Measurements from ENCODE around the gene LRRC8C.
A peak's percentile ranks its signal among the peaks of the same experiment; 100 is the strongest.

LRRC8C gene

GRCh38 chr1:89671775-89672488 lies 39.0 kb downstream of the LRRC8C start:
- no peak for DNase-seq (ENCODE audit: low read depth)

DNA sequence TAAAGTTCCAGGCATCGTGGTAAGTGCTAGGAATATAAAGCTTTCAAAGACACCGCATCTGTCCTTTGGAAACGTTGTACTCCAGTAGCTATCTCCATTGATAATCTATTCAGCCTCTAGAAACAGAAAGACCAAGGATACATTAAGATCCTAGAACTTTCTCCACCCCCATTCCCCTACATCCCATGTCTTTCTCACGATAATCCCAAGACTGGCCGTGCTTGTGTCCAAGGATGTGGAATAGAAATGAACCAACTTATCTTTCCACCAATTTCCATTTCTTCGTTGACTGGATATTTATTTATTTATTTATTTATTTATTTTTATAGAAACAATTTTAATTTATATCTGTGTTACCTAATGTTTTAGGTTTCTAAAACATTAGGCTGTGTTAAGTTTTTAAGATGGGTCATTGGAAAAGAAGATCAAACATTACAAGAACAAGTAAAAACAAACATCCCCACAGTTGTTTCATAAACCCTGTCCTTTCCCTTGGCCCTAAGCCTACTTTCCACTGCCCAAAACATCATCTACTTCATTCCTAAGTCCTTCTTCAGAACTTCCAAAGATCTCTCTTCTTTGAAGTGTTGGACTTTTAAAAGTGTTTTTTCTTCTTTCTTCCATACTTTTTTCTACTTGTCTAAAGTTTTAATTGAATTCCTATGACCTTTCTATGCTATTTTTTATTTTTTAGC lies 39.7 kb downstream of the LRRC8C start:
- DNase-seq (ENCODE audit: low read depth): no peak

DNA sequence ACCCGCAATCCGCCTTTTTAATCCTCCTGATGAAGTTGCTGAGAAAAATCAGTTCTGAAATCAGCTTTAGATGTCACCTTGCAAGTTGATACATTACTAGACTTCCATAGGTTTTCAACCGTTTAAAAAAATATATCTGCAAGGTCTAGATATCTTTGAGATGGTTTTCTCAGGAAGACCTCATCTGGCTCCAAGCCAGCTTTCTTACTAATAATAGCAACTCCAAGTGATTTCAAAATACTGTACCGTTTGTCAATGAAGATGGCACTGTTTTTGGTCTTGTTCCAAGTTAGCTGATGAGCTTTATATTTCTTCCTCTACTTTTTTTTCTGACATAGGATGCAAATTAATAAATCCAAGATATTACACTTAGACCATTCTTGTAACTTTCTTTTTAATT lies 40.3 kb downstream of the LRRC8C start:
- DNase-seq (ENCODE audit: low read depth): no peak

DNA sequence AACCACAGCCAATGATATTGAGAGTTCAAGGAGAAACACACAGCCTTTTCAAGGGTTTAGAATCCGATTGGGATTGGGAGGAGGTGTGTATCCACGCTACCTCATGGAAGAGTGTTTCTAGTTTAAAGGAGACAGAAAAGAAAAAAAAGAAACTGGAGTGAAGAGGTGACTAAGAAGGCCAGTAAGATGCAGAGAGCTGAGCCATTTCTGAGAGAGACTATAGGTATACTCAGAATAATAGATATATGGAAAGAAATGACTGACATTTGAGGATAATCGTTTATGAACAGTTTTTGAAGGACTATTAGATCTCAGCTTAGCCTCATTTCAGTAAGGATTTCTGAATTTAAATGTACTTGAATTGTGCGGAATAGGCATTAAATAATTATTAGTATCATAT lies 42.8 kb downstream of the LRRC8C start:
- DNase-seq (ENCODE audit: low read depth): no peak

GRCh38 chr1:89681045-89681729 lies 48.3 kb downstream of the LRRC8C start:
- no peak for DNase-seq (ENCODE audit: low read depth)

DNA sequence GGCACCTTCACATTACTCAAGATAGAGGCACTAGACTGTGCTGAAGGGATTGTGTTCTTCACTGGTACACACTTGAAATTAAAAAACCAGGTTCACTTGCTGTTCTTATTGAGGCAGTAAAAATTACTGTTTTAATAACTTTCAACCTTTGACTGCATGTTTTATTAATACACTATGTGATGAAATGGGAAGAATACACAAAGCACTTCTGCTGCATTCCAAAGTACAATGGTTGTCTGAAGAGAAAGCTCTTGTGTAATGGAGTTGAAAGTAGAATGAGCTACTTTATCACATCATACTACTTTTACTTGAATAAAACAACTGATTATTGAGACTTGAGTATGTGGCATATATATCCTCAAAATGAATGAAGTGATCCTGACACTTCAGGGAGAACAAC lies 49.7 kb downstream of the LRRC8C start:
- no peak for DNase-seq (ENCODE audit: low read depth)

DNA sequence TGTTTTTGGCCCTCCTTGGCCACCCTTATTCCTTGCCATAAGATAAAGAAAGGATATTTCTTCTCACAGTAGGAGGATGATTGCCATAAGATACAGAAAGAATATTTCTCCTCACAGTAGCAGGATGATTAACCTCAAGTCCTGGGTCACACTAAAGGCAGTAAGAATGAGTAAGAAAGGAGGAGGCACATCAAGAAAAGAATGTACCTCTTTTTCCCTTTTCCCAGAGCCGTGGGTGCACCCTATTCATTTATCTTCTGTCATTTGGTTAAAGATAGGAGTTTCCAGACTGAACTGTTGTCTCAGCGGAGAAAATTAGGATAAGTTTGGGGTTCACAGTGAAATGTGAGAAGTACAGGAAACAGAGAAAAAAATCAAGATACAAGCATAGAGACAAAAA lies 52.5 kb downstream of the LRRC8C start:
- DNase-seq (ENCODE audit: low read depth): no peak

DNA sequence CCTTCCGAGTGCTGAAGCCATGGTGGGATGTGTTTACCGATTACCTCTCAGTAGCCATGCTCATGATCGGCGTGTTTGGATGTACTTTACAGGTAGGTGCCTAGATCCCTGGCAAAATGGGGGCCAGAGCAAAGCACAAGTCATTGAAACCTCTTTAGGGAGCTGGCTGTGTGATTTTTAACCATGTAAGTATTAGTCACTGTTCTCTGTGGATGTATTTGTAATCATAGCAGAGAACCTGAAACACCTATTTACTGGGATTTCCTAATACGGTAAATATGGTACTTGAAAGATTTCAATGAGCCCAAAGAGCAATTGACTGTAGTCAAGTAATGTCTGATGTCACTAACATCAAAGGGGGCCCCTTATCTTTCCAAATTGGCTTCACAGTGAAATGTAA lies 53.6 kb downstream of the LRRC8C start:
- no peak for DNase-seq (ENCODE audit: low read depth)

GRCh38 chr1:89687254-89687653 lies 54.3 kb downstream of the LRRC8C start:
- DNase-seq (ENCODE audit: low read depth): no peak

DNA sequence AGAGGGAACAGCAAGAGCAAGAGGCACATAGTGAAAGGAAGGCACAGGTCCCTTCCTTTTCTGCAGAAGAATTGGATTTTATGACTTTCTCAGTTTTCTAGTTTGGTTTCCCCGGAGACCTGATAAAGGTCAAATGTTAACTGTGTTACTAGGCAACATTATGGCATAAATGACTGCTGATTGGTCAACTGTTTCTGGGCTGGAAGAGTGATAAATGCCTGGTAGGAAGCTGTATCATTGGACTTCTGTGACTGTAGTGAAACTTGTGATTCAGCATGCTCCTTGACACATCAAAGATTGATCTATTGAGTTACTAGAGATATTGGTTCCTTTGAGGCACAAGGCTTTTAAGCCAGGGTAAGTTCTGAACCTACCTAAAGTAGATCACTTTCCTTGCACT lies 55.7 kb downstream of the LRRC8C start:
- DNase-seq (ENCODE audit: low read depth): no peak

DNA sequence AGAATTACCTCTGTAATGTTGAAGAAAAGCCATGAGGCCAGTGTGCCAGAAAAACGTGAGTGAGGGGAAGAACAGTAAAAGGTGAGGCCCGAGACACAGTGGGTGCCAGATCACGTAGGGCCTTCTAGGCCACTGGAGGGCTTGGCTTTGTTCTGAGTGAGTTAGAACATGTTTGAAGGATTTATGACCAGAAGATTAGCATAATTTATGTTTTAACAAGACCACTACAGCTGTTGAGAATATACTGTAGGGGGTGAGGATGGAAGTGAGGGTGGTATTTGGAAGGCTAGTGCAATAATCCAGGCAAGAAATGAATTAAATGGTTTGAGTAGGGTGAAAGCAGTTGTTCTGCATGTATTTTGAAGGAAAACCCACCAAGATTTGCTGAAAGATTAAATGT lies 56.3 kb downstream of the LRRC8C start:
- DNase-seq (ENCODE audit: low read depth): no peak

DNA sequence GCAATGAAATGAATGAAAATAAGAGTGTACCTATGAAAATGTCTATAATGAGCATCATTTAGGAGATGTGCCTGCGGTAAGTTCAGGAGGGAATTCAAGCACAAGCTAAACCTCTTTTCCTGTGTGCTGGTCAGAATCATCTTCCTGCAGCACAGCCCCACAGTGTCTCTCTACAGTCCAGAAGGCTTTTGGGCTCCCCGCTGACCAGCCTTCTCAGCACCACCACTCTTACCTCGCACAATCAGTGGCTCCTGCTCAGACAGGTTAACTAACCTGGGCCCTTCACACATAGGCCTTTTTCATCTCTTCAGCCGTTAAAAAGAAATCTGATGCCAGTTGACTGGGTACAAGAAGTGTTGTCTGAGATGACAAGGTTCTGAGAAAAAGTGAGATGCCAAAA lies 57.7 kb downstream of the LRRC8C start:
- no peak for DNase-seq (ENCODE audit: low read depth)

DNA sequence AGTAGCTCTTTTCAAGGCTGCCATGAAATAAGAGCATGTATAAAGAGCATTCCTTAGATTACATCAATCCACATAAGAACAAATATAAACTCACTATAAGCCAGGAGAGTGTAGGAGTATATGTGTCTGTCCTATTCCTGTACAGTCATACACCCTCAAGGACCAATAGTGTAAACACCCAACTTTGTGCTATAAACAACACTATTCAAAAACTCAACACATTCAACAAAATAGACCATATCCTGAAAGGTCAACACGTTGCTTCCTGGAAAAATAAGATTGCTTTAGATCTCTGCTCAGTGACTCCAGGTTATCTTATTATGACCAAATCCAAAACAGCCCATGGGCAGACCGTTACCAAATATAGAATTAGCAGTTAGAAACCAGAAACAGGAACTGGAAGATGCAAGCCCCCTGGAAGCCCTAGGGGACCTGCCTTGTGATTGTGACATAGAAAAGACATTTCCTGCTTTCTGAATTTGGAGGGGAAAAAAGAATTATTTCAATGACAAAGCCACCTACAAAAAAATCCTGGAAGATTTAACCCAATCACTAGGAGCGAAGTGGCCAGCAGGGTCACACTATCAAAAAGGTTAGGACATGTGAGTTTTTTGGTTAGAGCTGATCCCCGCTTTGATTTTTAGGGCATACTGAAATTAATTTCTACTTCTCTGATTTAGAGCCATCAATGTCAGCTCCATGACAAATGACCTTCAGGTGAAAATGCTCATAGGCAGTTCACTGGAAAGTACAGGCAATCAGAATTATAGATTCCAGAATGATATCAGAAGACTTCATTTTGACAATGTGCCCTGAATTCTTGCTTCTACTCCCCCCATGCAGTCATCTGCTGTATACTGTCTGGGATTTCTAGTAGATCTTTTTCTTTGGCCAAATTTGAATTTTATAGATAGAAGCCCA lies 59.9 kb downstream of the LRRC8C start:
- no peak for DNase-seq (ENCODE audit: low read depth)

DNA sequence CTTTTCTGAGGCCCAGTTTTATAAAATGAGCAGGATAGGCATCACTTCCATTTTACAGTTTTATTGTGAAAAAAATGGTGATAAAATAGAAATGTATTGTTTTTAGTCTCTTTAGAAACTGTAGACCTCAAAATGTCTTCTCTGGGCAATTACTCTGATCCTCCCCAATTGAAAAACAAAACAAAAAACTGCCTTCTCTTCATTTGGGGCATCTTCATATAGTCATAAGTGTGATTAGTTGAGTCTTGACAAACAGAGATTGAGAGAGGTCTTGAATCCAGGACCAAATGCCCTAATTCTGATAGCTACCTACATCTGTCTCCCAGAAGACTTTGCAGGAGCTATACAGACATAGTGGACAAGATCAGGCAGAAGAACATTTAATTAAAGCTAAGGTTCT lies 62.9 kb downstream of the LRRC8C start:
- DNase-seq (ENCODE audit: low read depth): no peak

GRCh38 chr1:89697383-89697782 lies 64.5 kb downstream of the LRRC8C start:
- DNase-seq (ENCODE audit: low read depth): no peak

DNA sequence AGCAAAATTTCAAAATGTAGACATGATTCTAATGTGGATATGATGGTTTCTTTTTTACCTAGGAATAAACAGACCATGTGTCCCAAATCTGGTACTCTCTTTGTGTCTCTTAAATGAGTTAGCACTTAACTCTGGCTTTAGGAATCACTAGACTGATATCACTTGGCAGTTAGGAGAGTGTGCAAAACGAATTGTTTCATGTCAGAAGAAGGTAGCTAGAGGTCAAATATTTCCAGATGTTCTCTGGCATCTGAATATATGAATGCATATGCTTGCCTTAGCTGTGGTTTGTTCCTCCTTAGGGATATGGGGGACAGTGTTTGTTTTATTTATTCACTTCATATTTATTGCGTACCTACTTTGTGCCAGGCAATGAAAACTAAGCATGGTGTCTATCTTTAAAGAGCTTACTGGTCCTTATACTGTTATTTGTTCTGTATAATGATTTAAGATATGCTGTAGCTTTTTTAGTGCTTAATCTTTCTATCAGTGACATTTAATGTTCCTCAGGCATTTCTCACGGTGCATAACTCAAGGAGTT lies 65.2 kb downstream of the LRRC8C start:
- DNase-seq (ENCODE audit: low read depth): no peak

- no peak for DNase-seq (ENCODE audit: low read depth)
Observed at GRCh38 chr1:89698624-89699023, 65.7 kb downstream of the LRRC8C start.

GRCh38 chr1:89699451-89699986 lies 66.6 kb downstream of the LRRC8C start:
- DNase-seq (ENCODE audit: low read depth): no peak

GRCh38 chr1:89701746-89702241 lies 68.9 kb downstream of the LRRC8C start:
- peak; percentile 45 for DNase-seq (ENCODE audit: low read depth)

DNA sequence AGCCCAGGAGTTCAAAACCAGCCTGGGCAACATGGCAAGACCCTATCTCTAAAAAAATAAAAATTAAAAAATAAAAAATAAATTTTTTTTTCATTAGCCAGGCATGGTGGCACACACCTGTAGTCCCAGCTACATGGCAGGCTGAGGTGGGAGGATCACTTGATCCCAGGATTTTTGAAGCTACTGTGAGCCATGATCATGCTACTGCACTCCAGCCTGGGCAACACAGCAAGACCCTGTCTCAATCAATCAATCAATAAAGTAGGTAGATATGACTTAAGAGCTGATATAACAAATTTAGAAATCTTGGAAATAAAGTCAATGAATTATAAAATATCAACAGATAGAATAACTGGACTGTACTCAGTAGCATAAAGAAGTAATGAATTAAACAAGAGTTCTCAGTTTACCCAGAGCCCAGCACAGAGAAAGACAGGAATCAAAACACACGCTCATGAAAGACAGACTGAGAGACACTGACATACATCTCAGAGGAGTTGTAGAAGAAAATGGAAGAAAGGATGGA lies 69.7 kb downstream of the LRRC8C start:
- DNase-seq (ENCODE audit: low read depth): no peak

DNA sequence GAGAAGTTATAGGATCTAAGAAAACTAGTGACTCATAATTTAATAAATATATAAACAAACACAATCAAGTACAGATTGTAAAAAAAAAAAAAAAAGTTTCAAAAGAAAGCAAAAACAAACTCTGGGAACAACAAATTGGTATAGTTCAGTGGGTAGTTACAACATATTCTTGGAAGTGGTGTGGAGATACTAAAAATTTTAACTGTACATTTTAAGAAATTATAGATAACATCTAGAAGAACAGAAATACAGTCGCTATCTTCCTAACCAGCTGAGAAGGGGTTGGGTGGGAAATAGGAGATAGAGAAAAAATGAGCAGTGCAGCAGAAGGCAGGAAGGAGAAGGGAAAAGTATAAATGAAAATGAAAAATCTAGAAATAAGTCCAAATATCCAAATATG lies 70.5 kb downstream of the LRRC8C start:
- no peak for DNase-seq (ENCODE audit: low read depth)

All from stimulated activated CD8-positive, alpha-beta memory T cell treated with anti-CD3 and anti-CD28 coated beads, Interleukin-4, amount 100 ng/mL, for 24 hours (primary cell).